ENCODE measurements around the gene ARHGAP35. TPM values are rescaled to one million over a fixed set of nuclear protein-coding genes. Genes with fewer than 3 reads are reported as not detected.

ARHGAP35 gene
- total and polyA plus RNA-seq, 4 donors = 47.9 to 121 (median 92.9) TPM

Other genes with a start within 250 kb of the ARHGAP35 start
- 1 to 10 TPM in 1 of 2 donors, under 1 TPM in 1; 0.77 to 1.9 TPM for gene PTGIR, start 235.9 kb upstream of the ARHGAP35 start, total RNA-seq
- under 1 TPM; 0.62 to 0.65 TPM for gene PTGIR, start 235.9 kb upstream of the ARHGAP35 start, polyA plus RNA-seq (ENCODE audit: insufficient read length in 2 of 2)
- 1 to 10 TPM in 1 of 2 donors, not detected in 1; 1.7 TPM for gene GNG8, start 224.8 kb upstream of the ARHGAP35 start, total RNA-seq
- gene GNG8, start 224.8 kb upstream of the ARHGAP35 start, polyA plus RNA-seq (ENCODE audit: insufficient read length in 2 of 2) = 10 to 100 TPM; 10.7 to 13.7 TPM
- 10 to 100 TPM; 12.8 to 18.4 TPM for gene DACT3, start 199.8 kb upstream of the ARHGAP35 start, total RNA-seq
- gene DACT3, start 199.8 kb upstream of the ARHGAP35 start, polyA plus RNA-seq (ENCODE audit: insufficient read length in 2 of 2) = 10 to 100 TPM; 50.0 to 50.8 TPM
- gene PRKD2, start 143.9 kb upstream of the ARHGAP35 start, total RNA-seq = 10 to 100 TPM in 1 of 2 donors, 1 to 10 TPM in 1; 8.0 to 20.1 TPM
- gene PRKD2, start 143.9 kb upstream of the ARHGAP35 start, polyA plus RNA-seq (ENCODE audit: insufficient read length in 2 of 2) = 10 to 100 TPM; 28.9 to 30.4 TPM
- gene FKRP, start 114.9 kb upstream of the ARHGAP35 start, total RNA-seq = 10 to 100 TPM; 11.4 to 17.8 TPM
- 10 to 100 TPM; 23.3 to 36.7 TPM for gene FKRP, start 114.9 kb upstream of the ARHGAP35 start, polyA plus RNA-seq (ENCODE audit: insufficient read length in 2 of 2)
- 10 to 100 TPM; 42.4 to 75.5 TPM for gene STRN4, start 114.5 kb upstream of the ARHGAP35 start, total RNA-seq
- gene STRN4, start 114.5 kb upstream of the ARHGAP35 start, polyA plus RNA-seq (ENCODE audit: insufficient read length in 2 of 2) = 100 to 1,000 TPM; 121 to 155 TPM
- 1 to 10 TPM; 7.1 to 9.5 TPM for gene SLC1A5, start 72.4 kb upstream of the ARHGAP35 start, total RNA-seq
- gene SLC1A5, start 72.4 kb upstream of the ARHGAP35 start, polyA plus RNA-seq (ENCODE audit: insufficient read length in 2 of 2) = 1 to 10 TPM; 6.4 to 7.4 TPM
- gene AP2S1, start 10.2 kb upstream of the ARHGAP35 start, total RNA-seq = 100 to 1,000 TPM in 1 of 2 donors, 10 to 100 TPM in 1; 91.3 to 141 TPM
- 100 to 1,000 TPM; 157 to 171 TPM for gene AP2S1, start 10.2 kb upstream of the ARHGAP35 start, polyA plus RNA-seq (ENCODE audit: insufficient read length in 2 of 2)
- gene NPAS1, start 158.8 kb downstream of the ARHGAP35 start, total RNA-seq = 1 to 10 TPM in 1 of 2 donors, under 1 TPM in 1; 0.69 to 1.0 TPM
- gene NPAS1, start 158.8 kb downstream of the ARHGAP35 start, polyA plus RNA-seq (ENCODE audit: insufficient read length in 2 of 2) = 1 to 10 TPM; 3.6 to 5.2 TPM
- gene TMEM160, start 187.6 kb downstream of the ARHGAP35 start, total RNA-seq = 10 to 100 TPM in 1 of 2 donors, 1 to 10 TPM in 1; 9.5 to 33.1 TPM
- 10 to 100 TPM; 40.6 to 55.3 TPM for gene TMEM160, start 187.6 kb downstream of the ARHGAP35 start, polyA plus RNA-seq (ENCODE audit: insufficient read length in 2 of 2)